ENCODE measurements around the gene MAPK13.

MAPK13 gene

GRCh38 chr6:36095497-36096391 lies 34.6 kb upstream of the MAPK13 start:
- no peak for DNase-seq (ENCODE audit: low spot score)
- TF ChIP-seq CTCF (IDR thresholded peaks at IDR 0.05; ENCODE audit: borderline replicate concordance, control extremely low read depth, extremely low read depth, insufficient read depth, missing control alignments) = no peak
- in situ Hi-C loops (cut with MboI; ENCODE audit: low sequenced_read_pairs, unreplicated experiment) = loop anchor here (5.0 kb wide), 1 partner anchor 68 kb away; the partner anchor contains the start of gene MAPK14

- no peak for TF ChIP-seq CTCF (IDR thresholded peaks at IDR 0.05; ENCODE audit: borderline replicate concordance, control extremely low read depth, extremely low read depth, insufficient read depth, missing control alignments)
- in situ Hi-C loops (cut with MboI; ENCODE audit: low sequenced_read_pairs, unreplicated experiment) = loop anchor here (5.0 kb wide), 1 partner anchor 71 kb away; the partner anchor contains the start of gene MAPK14
- no peak for DNase-seq (ENCODE audit: low spot score)
These were observed 31.9 kb upstream of the MAPK13 start for GRCh38 chr6:36098253-36098919.

- in situ Hi-C loops (cut with MboI; ENCODE audit: low sequenced_read_pairs, unreplicated experiment) = loop anchor here (5.0 kb wide), 1 partner anchor 72 kb away; the partner anchor contains the start of gene MAPK14
- TF ChIP-seq CTCF (IDR thresholded peaks at IDR 0.05; ENCODE audit: borderline replicate concordance, control extremely low read depth, extremely low read depth, insufficient read depth, missing control alignments) = no peak
- no peak for DNase-seq (ENCODE audit: low spot score)
These were observed 31.2 kb upstream of the MAPK13 start for GRCh38 chr6:36098920-36099647.

GRCh38 chr6:36099869-36100483 lies 30.3 kb upstream of the MAPK13 start:
- TF ChIP-seq CTCF (IDR thresholded peaks at IDR 0.05; ENCODE audit: borderline replicate concordance, control extremely low read depth, extremely low read depth, insufficient read depth, missing control alignments) = no peak
- in situ Hi-C loops (cut with MboI; ENCODE audit: low sequenced_read_pairs, unreplicated experiment) = loop anchor here (5.0 kb wide), 1 partner anchor 73 kb away; the partner anchor contains the start of gene MAPK14
- DNase-seq (ENCODE audit: low spot score) = no peak

- in situ Hi-C loops (cut with MboI; ENCODE audit: low sequenced_read_pairs, unreplicated experiment) = no loop called here
- no peak for DNase-seq (ENCODE audit: low spot score)
- TF ChIP-seq CTCF (IDR thresholded peaks at IDR 0.05; ENCODE audit: borderline replicate concordance, control extremely low read depth, extremely low read depth, insufficient read depth, missing control alignments) = no peak
These were observed 28.6 kb upstream of the MAPK13 start for GRCh38 chr6:36101691-36102090.

- DNase-seq (ENCODE audit: low spot score) = no peak
- no peak for TF ChIP-seq CTCF (IDR thresholded peaks at IDR 0.05; ENCODE audit: borderline replicate concordance, control extremely low read depth, extremely low read depth, insufficient read depth, missing control alignments)
- in situ Hi-C loops (cut with MboI; ENCODE audit: low sequenced_read_pairs, unreplicated experiment) = no loop called here
These were observed 27.5 kb upstream of the MAPK13 start for GRCh38 chr6:36102853-36103252.
